GM21515 (cell line): ENCODE data around the gene PTPRB.
A peak's percentile ranks its signal among the peaks of the same experiment; 100 is the strongest.

Experiments used
- ATAC-seq: cut with Tn5 transposase; IDR thresholded peaks from one replicate; pipeline ENCODE4 v1.9.1; 2021; ENCODE audit not compliant: unreplicated experiment

PTPRB gene

GRCh38 chr12:70598467-70599193 is 38.6 kb downstream of the PTPRB start:
- no peak for ATAC-seq

GRCh38 chr12:70592664-70593063 is 44.6 kb downstream of the PTPRB start:
- no peak for ATAC-seq

GRCh38 chr12:70590549-70591226 is 46.5 kb downstream of the PTPRB start:
- ATAC-seq: no peak

GRCh38 chr12:70590051-70590450 is 47.2 kb downstream of the PTPRB start:
- peak; percentile 97 for ATAC-seq

GRCh38 chr12:70584332-70584731 is 52.9 kb downstream of the PTPRB start:
- no peak for ATAC-seq

- ATAC-seq: no peak
These were observed 54.0 kb downstream of the PTPRB start for GRCh38 chr12:70583251-70583650.

GRCh38 chr12:70581208-70581607 is 56.0 kb downstream of the PTPRB start:
- ATAC-seq: no peak

GRCh38 chr12:70577283-70577634 is 60.0 kb downstream of the PTPRB start:
- no peak for ATAC-seq

GRCh38 chr12:70576341-70577282 is 60.6 kb downstream of the PTPRB start:
- ATAC-seq: no peak

GRCh38 chr12:70571705-70572268 is 65.4 kb downstream of the PTPRB start:
- no peak for ATAC-seq

- no peak for ATAC-seq
These were observed 66.2 kb downstream of the PTPRB start for GRCh38 chr12:70571029-70571428.

GRCh38 chr12:70561550-70561949 is 75.7 kb downstream of the PTPRB start:
- no peak for ATAC-seq

GRCh38 chr12:70560671-70561070 is 76.6 kb downstream of the PTPRB start:
- no peak for ATAC-seq

- no peak for ATAC-seq
These were observed 77.8 kb downstream of the PTPRB start for GRCh38 chr12:70559390-70559789.

GRCh38 chr12:70557583-70558191 is 79.5 kb downstream of the PTPRB start:
- ATAC-seq: no peak

- ATAC-seq: no peak
These were observed 80.9 kb downstream of the PTPRB start for GRCh38 chr12:70556179-70556869.

- no peak for ATAC-seq
These were observed 82.1 kb downstream of the PTPRB start for GRCh38 chr12:70555081-70555480.

- no peak for ATAC-seq
These were observed 83.8 kb downstream of the PTPRB start for GRCh38 chr12:70553391-70553859.

- no peak for ATAC-seq
These were observed 85.5 kb downstream of the PTPRB start for GRCh38 chr12:70551731-70552130.

- no peak for ATAC-seq
These were observed 87.0 kb downstream of the PTPRB start for GRCh38 chr12:70550180-70550577.
